ENCODE measurements around the gene SLC5A9.
"Not testable (repeated sequence)": the region's sequence is repeated elsewhere in the genome, so short reads cannot be mapped to it uniquely, and the experiment has no call there.

The SLC5A9 gene

GRCh38 chr1:48248356-48248755 lies 25.8 kb downstream of the SLC5A9 start:
- Histone ChIP-seq H3K9me3 (replicated peaks; ENCODE audit: low read length) (no peaks in the 10 kb centered on the region), H3K4me1 (ENCODE audit: control insufficient read depth, insufficient read depth, low read length) (no peaks in the 10 kb centered on the region), H3K36me3 (ENCODE audit: insufficient read depth, low read length) (no peaks in the 10 kb centered on the region), H3K27me3 (ENCODE audit: control insufficient read depth, insufficient read depth, low read length) (no peaks in the 10 kb centered on the region), H3K9ac (ENCODE audit: low read depth, low read length) (no peak overlapping the region), H3K4me3 (ENCODE audit: low read length) (no peak overlapping the region), H3K4me2 (ENCODE audit: low read length) (no peak overlapping the region)

GRCh38 chr1:48249868-48250267 lies 27.4 kb downstream of the SLC5A9 start:
- no peak overlapping the region for H3K4me3 ChIP-seq (ENCODE audit: low read length)
- no peak overlapping the region for H3K9ac ChIP-seq (ENCODE audit: low read depth, low read length)
- H3K4me2 ChIP-seq (ENCODE audit: low read length), result no peak overlapping the region
- H3K4me1 ChIP-seq (ENCODE audit: control insufficient read depth, insufficient read depth, low read length), result no peaks in the 10 kb centered on the region
- H3K9me3 ChIP-seq (replicated peaks; ENCODE audit: low read length), result no peaks in the 10 kb centered on the region
- no peaks in the 10 kb centered on the region for H3K27me3 ChIP-seq (ENCODE audit: control insufficient read depth, insufficient read depth, low read length)
- no peaks in the 10 kb centered on the region for H3K36me3 ChIP-seq (ENCODE audit: insufficient read depth, low read length)

GRCh38 chr1:48250572-48250971 lies 28.1 kb downstream of the SLC5A9 start:
- H3K4me3 ChIP-seq (ENCODE audit: low read length), result no peak overlapping the region
- no peaks in the 10 kb centered on the region for H3K4me1 ChIP-seq (ENCODE audit: control insufficient read depth, insufficient read depth, low read length)
- no peaks in the 10 kb centered on the region for H3K36me3 ChIP-seq (ENCODE audit: insufficient read depth, low read length)
- no peaks in the 10 kb centered on the region for H3K9me3 ChIP-seq (replicated peaks; ENCODE audit: low read length)
- H3K4me2 ChIP-seq (ENCODE audit: low read length), result no peak overlapping the region
- no peaks in the 10 kb centered on the region for H3K27me3 ChIP-seq (ENCODE audit: control insufficient read depth, insufficient read depth, low read length)
- H3K9ac ChIP-seq (ENCODE audit: low read depth, low read length), result no peak overlapping the region

GRCh38 chr1:48251323-48251722 lies 28.8 kb downstream of the SLC5A9 start:
- Histone ChIP-seq H3K27me3 (ENCODE audit: control insufficient read depth, insufficient read depth, low read length) (no peaks in the 10 kb centered on the region), H3K4me3 (ENCODE audit: low read length) (no peak overlapping the region), H3K36me3 (ENCODE audit: insufficient read depth, low read length) (no peaks in the 10 kb centered on the region), H3K9me3 (replicated peaks; ENCODE audit: low read length) (no peaks in the 10 kb centered on the region), H3K4me1 (ENCODE audit: control insufficient read depth, insufficient read depth, low read length) (no peaks in the 10 kb centered on the region), H3K4me2 (ENCODE audit: low read length) (no peak overlapping the region), H3K9ac (ENCODE audit: low read depth, low read length) (no peak overlapping the region)

GRCh38 chr1:48251821-48252220 lies 29.3 kb downstream of the SLC5A9 start:
- Histone ChIP-seq H3K36me3 (ENCODE audit: insufficient read depth, low read length) (no peaks in the 10 kb centered on the region), H3K27me3 (ENCODE audit: control insufficient read depth, insufficient read depth, low read length) (no peaks in the 10 kb centered on the region), H3K9ac (ENCODE audit: low read depth, low read length) (no peak overlapping the region), H3K4me1 (ENCODE audit: control insufficient read depth, insufficient read depth, low read length) (no peaks in the 10 kb centered on the region), H3K9me3 (replicated peaks; ENCODE audit: low read length) (no peaks in the 10 kb centered on the region), H3K4me2 (ENCODE audit: low read length) (no peak overlapping the region), H3K4me3 (ENCODE audit: low read length) (no peak overlapping the region)

- Histone ChIP-seq H3K4me1 (ENCODE audit: control insufficient read depth, insufficient read depth, low read length) (no peaks in the 10 kb centered on the region), H3K27me3 (ENCODE audit: control insufficient read depth, insufficient read depth, low read length) (no peaks in the 10 kb centered on the region), H3K36me3 (ENCODE audit: insufficient read depth, low read length) (no peaks in the 10 kb centered on the region), H3K9me3 (replicated peaks; ENCODE audit: low read length) (no peaks in the 10 kb centered on the region), H3K4me2 (ENCODE audit: low read length) (no peak overlapping the region), H3K9ac (ENCODE audit: low read depth, low read length) (no peak overlapping the region), H3K4me3 (ENCODE audit: low read length) (no peak overlapping the region)
Observed at GRCh38 chr1:48254254-48254653, 31.7 kb downstream of the SLC5A9 start.

- Histone ChIP-seq H3K27me3 (ENCODE audit: control insufficient read depth, insufficient read depth, low read length) (no peaks in the 10 kb centered on the region), H3K4me2 (ENCODE audit: low read length) (no peak overlapping the region), H3K4me1 (ENCODE audit: control insufficient read depth, insufficient read depth, low read length) (no peaks in the 10 kb centered on the region), H3K4me3 (ENCODE audit: low read length) (no peak overlapping the region), H3K9ac (ENCODE audit: low read depth, low read length) (no peak overlapping the region), H3K9me3 (replicated peaks; ENCODE audit: low read length) (no peaks in the 10 kb centered on the region), H3K36me3 (ENCODE audit: insufficient read depth, low read length) (no peaks in the 10 kb centered on the region)
Observed at GRCh38 chr1:48258106-48258505, 35.6 kb downstream of the SLC5A9 start.

GRCh38 chr1:48261881-48262400 lies 39.4 kb downstream of the SLC5A9 start:
- Histone ChIP-seq H3K27me3 (ENCODE audit: control insufficient read depth, insufficient read depth, low read length) (no peaks in the 10 kb centered on the region), H3K36me3 (ENCODE audit: insufficient read depth, low read length) (no peaks in the 10 kb centered on the region), H3K4me2 (ENCODE audit: low read length) (no peak overlapping the region), H3K4me1 (ENCODE audit: control insufficient read depth, insufficient read depth, low read length) (no peaks in the 10 kb centered on the region), H3K9me3 (replicated peaks; ENCODE audit: low read length) (no peaks in the 10 kb centered on the region), H3K4me3 (ENCODE audit: low read length) (no peak overlapping the region), H3K9ac (ENCODE audit: low read depth, low read length) (no peak overlapping the region)

GRCh38 chr1:48263041-48263440 lies 40.5 kb downstream of the SLC5A9 start:
- Histone ChIP-seq H3K4me3 (ENCODE audit: low read length) (no peak overlapping the region), H3K36me3 (ENCODE audit: insufficient read depth, low read length) (no peaks in the 10 kb centered on the region), H3K9me3 (replicated peaks; ENCODE audit: low read length) (no peaks in the 10 kb centered on the region)

GRCh38 chr1:48266576-48266975 lies 44.1 kb downstream of the SLC5A9 start:
- H3K27me3 ChIP-seq (ENCODE audit: control insufficient read depth, insufficient read depth, low read length), result no peaks in the 10 kb centered on the region
- no peaks in the 10 kb centered on the region for H3K36me3 ChIP-seq (ENCODE audit: insufficient read depth, low read length)
- H3K4me1 ChIP-seq (ENCODE audit: control insufficient read depth, insufficient read depth, low read length), result no peaks in the 10 kb centered on the region
- no peak overlapping the region for H3K4me2 ChIP-seq (ENCODE audit: low read length)
- H3K9me3 ChIP-seq (replicated peaks; ENCODE audit: low read length), result no peaks in the 10 kb centered on the region
- no peak overlapping the region for H3K4me3 ChIP-seq (ENCODE audit: low read length)
- H3K9ac ChIP-seq (ENCODE audit: low read depth, low read length), result no peak overlapping the region

More at GRCh38 chr1:48263041-48263440, 40.5 kb downstream of the SLC5A9 start:
- Histone ChIP-seq H3K9ac (ENCODE audit: low read depth, low read length) (no peak overlapping the region), H3K4me1 (ENCODE audit: control insufficient read depth, insufficient read depth, low read length) (no peaks in the 10 kb centered on the region), H3K27me3 (ENCODE audit: control insufficient read depth, insufficient read depth, low read length) (no peaks in the 10 kb centered on the region), H3K4me2 (ENCODE audit: low read length) (no peak overlapping the region)

- H3K27me3 ChIP-seq (ENCODE audit: control insufficient read depth, insufficient read depth, low read length); H3K9ac ChIP-seq (ENCODE audit: low read depth, low read length); H3K36me3 ChIP-seq (ENCODE audit: insufficient read depth, low read length); H3K4me3 ChIP-seq (ENCODE audit: low read length); H3K4me2 ChIP-seq (ENCODE audit: low read length); H3K4me1 ChIP-seq (ENCODE audit: control insufficient read depth, insufficient read depth, low read length); H3K9me3 ChIP-seq (replicated peaks; ENCODE audit: low read length): not testable (repeated sequence)
Observed at GRCh38 chr1:48277437-48277836, 54.9 kb downstream of the SLC5A9 start.

GRCh38 chr1:48282329-48282728 lies 59.8 kb downstream of the SLC5A9 start:
- H3K9ac ChIP-seq (ENCODE audit: low read depth, low read length); H3K36me3 ChIP-seq (ENCODE audit: insufficient read depth, low read length); H3K4me1 ChIP-seq (ENCODE audit: control insufficient read depth, insufficient read depth, low read length); H3K9me3 ChIP-seq (replicated peaks; ENCODE audit: low read length); H3K27me3 ChIP-seq (ENCODE audit: control insufficient read depth, insufficient read depth, low read length); H3K4me3 ChIP-seq (ENCODE audit: low read length); H3K4me2 ChIP-seq (ENCODE audit: low read length): not testable (repeated sequence)
